ENCODE data around the gene SYT3. TPM values are rescaled to one million over a fixed set of nuclear protein-coding genes. Genes with fewer than 3 reads are reported as not detected.

The SYT3 gene
- total and polyA plus RNA-seq, 2 experiments from 2014 or later = 10.0 to 25.5 TPM

- TF ChIP-seq JUNB (IDR thresholded peaks at IDR 0.05; ENCODE audit: unreplicated experiment) = no peak
- no peak for TF ChIP-seq EZH2phosphoT487 (IDR thresholded peaks at IDR 0.05; ENCODE audit: unreplicated experiment)
- TF ChIP-seq POLR2AphosphoS5 (IDR thresholded peaks at IDR 0.05; ENCODE audit: low read depth) = no peak
- no peak for TF ChIP-seq ZNF331 (CRISPR knock-in tag; IDR thresholded peaks at IDR 0.05; ENCODE audit: low read depth)
- TF ChIP-seq NANOG (IDR thresholded peaks at IDR 0.05; ENCODE audit: borderline replicate concordance) = no peak
- TF ChIP-seq, protein P1, sequence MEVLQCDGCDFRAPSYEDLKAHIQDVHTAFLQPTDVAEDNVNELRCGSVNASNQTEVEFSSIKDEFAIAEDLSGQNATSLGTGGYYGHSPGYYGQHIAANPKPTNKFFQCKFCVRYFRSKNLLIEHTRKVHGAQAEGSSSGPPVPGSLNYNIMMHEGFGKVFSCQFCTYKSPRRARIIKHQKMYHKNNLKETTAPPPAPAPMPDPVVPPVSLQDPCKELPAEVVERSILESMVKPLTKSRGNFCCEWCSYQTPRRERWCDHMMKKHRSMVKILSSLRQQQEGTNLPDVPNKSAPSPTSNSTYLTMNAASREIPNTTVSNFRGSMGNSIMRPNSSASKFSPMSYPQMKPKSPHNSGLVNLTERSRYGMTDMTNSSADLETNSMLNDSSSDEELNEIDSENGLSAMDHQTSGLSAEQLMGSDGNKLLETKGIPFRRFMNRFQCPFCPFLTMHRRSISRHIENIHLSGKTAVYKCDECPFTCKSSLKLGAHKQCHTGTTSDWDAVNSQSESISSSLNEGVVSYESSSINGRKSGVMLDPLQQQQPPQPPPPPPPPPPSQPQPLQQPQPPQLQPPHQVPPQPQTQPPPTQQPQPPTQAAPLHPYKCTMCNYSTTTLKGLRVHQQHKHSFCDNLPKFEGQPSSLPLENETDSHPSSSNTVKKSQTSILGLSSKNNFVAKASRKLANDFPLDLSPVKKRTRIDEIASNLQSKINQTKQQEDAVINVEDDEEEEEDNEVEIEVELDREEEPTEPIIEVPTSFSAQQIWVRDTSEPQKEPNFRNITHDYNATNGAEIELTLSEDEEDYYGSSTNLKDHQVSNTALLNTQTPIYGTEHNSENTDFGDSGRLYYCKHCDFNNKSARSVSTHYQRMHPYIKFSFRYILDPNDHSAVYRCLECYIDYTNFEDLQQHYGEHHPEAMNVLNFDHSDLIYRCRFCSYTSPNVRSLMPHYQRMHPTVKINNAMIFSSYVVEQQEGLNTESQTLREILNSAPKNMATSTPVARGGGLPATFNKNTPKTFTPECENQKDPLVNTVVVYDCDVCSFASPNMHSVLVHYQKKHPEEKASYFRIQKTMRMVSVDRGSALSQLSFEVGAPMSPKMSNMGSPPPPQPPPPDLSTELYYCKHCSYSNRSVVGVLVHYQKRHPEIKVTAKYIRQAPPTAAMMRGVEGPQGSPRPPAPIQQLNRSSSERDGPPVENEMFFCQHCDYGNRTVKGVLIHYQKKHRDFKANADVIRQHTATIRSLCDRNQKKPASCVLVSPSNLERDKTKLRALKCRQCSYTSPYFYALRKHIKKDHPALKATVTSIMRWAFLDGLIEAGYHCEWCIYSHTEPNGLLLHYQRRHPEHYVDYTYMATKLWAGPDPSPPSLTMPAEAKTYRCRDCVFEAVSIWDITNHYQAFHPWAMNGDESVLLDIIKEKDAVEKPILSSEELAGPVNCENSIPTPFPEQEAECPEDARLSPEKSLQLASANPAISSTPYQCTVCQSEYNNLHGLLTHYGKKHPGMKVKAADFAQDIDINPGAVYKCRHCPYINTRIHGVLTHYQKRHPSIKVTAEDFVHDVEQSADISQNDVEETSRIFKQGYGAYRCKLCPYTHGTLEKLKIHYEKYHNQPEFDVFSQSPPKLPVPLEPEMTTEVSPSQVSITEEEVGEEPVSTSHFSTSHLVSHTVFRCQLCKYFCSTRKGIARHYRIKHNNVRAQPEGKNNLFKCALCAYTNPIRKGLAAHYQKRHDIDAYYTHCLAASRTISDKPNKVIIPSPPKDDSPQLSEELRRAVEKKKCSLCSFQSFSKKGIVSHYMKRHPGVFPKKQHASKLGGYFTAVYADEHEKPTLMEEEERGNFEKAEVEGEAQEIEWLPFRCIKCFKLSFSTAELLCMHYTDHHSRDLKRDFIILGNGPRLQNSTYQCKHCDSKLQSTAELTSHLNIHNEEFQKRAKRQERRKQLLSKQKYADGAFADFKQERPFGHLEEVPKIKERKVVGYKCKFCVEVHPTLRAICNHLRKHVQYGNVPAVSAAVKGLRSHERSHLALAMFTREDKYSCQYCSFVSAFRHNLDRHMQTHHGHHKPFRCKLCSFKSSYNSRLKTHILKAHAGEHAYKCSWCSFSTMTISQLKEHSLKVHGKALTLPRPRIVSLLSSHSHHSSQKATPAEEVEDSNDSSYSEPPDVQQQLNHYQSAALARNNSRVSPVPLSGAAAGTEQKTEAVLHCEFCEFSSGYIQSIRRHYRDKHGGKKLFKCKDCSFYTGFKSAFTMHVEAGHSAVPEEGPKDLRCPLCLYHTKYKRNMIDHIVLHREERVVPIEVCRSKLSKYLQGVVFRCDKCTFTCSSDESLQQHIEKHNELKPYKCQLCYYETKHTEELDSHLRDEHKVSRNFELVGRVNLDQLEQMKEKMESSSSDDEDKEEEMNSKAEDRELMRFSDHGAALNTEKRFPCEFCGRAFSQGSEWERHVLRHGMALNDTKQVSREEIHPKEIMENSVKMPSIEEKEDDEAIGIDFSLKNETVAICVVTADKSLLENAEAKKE (CRISPR knock-in tag; IDR thresholded peaks at IDR 0.05) = no peak
- TF ChIP-seq ZNF114 (CRISPR knock-in tag; IDR thresholded peaks at IDR 0.05) = no peak
- TF ChIP-seq ETS1 (IDR thresholded peaks at IDR 0.05) = no peak
- no peak for TF ChIP-seq EZH2 (IDR thresholded peaks at IDR 0.05; ENCODE audit: low read depth, unreplicated experiment)
- no peak for TF ChIP-seq REST (IDR thresholded peaks at IDR 0.05; ENCODE audit: unreplicated experiment)
- TF ChIP-seq, protein P2, sequence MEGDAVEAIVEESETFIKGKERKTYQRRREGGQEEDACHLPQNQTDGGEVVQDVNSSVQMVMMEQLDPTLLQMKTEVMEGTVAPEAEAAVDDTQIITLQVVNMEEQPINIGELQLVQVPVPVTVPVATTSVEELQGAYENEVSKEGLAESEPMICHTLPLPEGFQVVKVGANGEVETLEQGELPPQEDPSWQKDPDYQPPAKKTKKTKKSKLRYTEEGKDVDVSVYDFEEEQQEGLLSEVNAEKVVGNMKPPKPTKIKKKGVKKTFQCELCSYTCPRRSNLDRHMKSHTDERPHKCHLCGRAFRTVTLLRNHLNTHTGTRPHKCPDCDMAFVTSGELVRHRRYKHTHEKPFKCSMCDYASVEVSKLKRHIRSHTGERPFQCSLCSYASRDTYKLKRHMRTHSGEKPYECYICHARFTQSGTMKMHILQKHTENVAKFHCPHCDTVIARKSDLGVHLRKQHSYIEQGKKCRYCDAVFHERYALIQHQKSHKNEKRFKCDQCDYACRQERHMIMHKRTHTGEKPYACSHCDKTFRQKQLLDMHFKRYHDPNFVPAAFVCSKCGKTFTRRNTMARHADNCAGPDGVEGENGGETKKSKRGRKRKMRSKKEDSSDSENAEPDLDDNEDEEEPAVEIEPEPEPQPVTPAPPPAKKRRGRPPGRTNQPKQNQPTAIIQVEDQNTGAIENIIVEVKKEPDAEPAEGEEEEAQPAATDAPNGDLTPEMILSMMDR (conservative IDR thresholded peaks at IDR 0.05; ENCODE audit: low read depth in 2 of 2) = no peak
- TF ChIP-seq STAT1 (IDR thresholded peaks at IDR 0.05; ENCODE audit: unreplicated experiment) = no peak
- TF ChIP-seq CREB1 (CRISPR knock-in tag; IDR thresholded peaks at IDR 0.05; ENCODE audit: low read depth) = no peak
- ATAC-seq (no peak), DNase-seq (ENCODE audit: low spot score) (no peak)
- H3K79me2 ChIP-seq (replicated peaks; ENCODE audit: insufficient read depth) = no peaks in the 10 kb centered on the region
- H3K4me1 ChIP-seq (ENCODE audit: insufficient read depth) = peaks cover 9% of the 10 kb centered on the region; the same call in 1 of the 2 replicates
- H3K4me2 ChIP-seq = no peak overlapping the region
- no peak overlapping the region for H3K4me3 ChIP-seq
- no peaks in the 10 kb centered on the region; the same call in 1 of the 2 replicates for H3F3A ChIP-seq (replicated peaks; ENCODE audit: low read depth)
- peaks cover 8% of the 10 kb centered on the region; the same call in 1 of the 2 replicates for H3K36me3 ChIP-seq (ENCODE audit: insufficient read depth)
- H4K20me1 ChIP-seq (replicated peaks; ENCODE audit: insufficient read depth) = no peaks in the 10 kb centered on the region
- H3K9me3 Mint-ChIP-seq = peaks cover 86% of the 10 kb centered on the region
- peaks cover 47% of the 10 kb centered on the region for H3K36me3 Mint-ChIP-seq (ENCODE audit: low read depth)
- no peak overlapping the region for H2AFZ ChIP-seq
- no peak overlapping the region for H3K4me3 Mint-ChIP-seq
- H3K9me2 ChIP-seq (ENCODE audit: insufficient read depth) = no peaks in the 10 kb centered on the region
- no peak overlapping the region for H3K27ac Mint-ChIP-seq
- peaks cover 7% of the 10 kb centered on the region for H3K27me3 ChIP-seq (ENCODE audit: insufficient read depth)
- H3K27ac ChIP-seq (ENCODE audit: low read depth) = no peak overlapping the region
- H3K27me3 Mint-ChIP-seq (ENCODE audit: insufficient read depth, low read depth, poor library complexity) = peaks cover 16% of the 10 kb centered on the region
- no peaks in the 10 kb centered on the region for H3K4me1 Mint-ChIP-seq
These were observed 3.2 kb downstream of the SYT3 start for GRCh38 chr19:50636317-50637085.

Data from GM23338 (cell line).